ENCODE results near the gene G2E3.
A peak's percentile ranks its signal among the peaks of the same experiment; 100 is the strongest.
"Not testable (repeated sequence)": the region's sequence is repeated elsewhere in the genome, so short reads cannot be mapped to it uniquely, and the experiment has no call there.

The G2E3 gene

GRCh38 chr14:30607156-30607780 is 48.3 kb downstream of the G2E3 start:
- DNase-seq = no peak

- no peak for DNase-seq
These were observed 49.6 kb downstream of the G2E3 start for GRCh38 chr14:30608533-30609006.

GRCh38 chr14:30610787-30611343 is 51.9 kb downstream of the G2E3 start:
- DNase-seq = no peak

- DNase-seq = no peak
These were observed 55.2 kb downstream of the G2E3 start for GRCh38 chr14:30614155-30614554.

- DNase-seq = peak; percentile 70
These were observed 61.2 kb downstream of the G2E3 start for GRCh38 chr14:30620178-30620577.

- peak; percentile 15 for DNase-seq
These were observed 62.5 kb downstream of the G2E3 start for GRCh38 chr14:30621354-30621939.

- peak; percentile 95 for DNase-seq
These were observed 63.2 kb downstream of the G2E3 start, which contains the start of gene SCFD1 for GRCh38 chr14:30621940-30622830. Gene SCFD1 (plus strand): TSS chr14:30622319. CDS start chr14:30622339, 20 bp downstream.

GRCh38 chr14:30623412-30624131 is 64.6 kb downstream of the G2E3 start:
- DNase-seq = no peak

GRCh38 chr14:30624132-30624423 is 65.1 kb downstream of the G2E3 start:
- no peak for DNase-seq

GRCh38 chr14:30625533-30625932 is 66.6 kb downstream of the G2E3 start:
- no peak for DNase-seq

GRCh38 chr14:30629432-30629831 is 70.5 kb downstream of the G2E3 start:
- not testable (repeated sequence) for DNase-seq

GRCh38 chr14:30630248-30630647 is 71.3 kb downstream of the G2E3 start:
- DNase-seq = no peak

GRCh38 chr14:30632730-30633129 is 73.8 kb downstream of the G2E3 start:
- no peak for DNase-seq

GRCh38 chr14:30638926-30639325 is 80.0 kb downstream of the G2E3 start:
- no peak for DNase-seq

- no peak for DNase-seq
These were observed 82.2 kb downstream of the G2E3 start for GRCh38 chr14:30641207-30641606.

- DNase-seq = not testable (repeated sequence)
These were observed 85.5 kb downstream of the G2E3 start for GRCh38 chr14:30644462-30644861.

GRCh38 chr14:30645600-30645999 is 86.6 kb downstream of the G2E3 start:
- no peak for DNase-seq

GRCh38 chr14:30648471-30648870 is 89.5 kb downstream of the G2E3 start:
- no peak for DNase-seq

- peak; percentile 2 for DNase-seq
These were observed 93.0 kb downstream of the G2E3 start for GRCh38 chr14:30651937-30652336.

GRCh38 chr14:30655124-30655523 is 96.2 kb downstream of the G2E3 start:
- no peak for DNase-seq

- no peak for DNase-seq
These were observed 96.7 kb downstream of the G2E3 start for GRCh38 chr14:30655658-30656057.

- peak; percentile 23 for DNase-seq
These were observed 97.3 kb downstream of the G2E3 start for GRCh38 chr14:30656190-30656632.

- DNase-seq = no peak
These were observed 98.1 kb downstream of the G2E3 start for GRCh38 chr14:30657050-30657449.
